Activated T-helper 1 cell treated with Interleukin-2 at 50 U/mL for 16 hours (primary cell): Measurements from ENCODE around the gene SNN.

ENCODE experiments used
- DNase-seq: peaks from one replicate; pipeline ENCODE4 v3.0.0-alpha.2; 2020; ENCODE audit warnings: low read depth

SNN gene

DNA sequence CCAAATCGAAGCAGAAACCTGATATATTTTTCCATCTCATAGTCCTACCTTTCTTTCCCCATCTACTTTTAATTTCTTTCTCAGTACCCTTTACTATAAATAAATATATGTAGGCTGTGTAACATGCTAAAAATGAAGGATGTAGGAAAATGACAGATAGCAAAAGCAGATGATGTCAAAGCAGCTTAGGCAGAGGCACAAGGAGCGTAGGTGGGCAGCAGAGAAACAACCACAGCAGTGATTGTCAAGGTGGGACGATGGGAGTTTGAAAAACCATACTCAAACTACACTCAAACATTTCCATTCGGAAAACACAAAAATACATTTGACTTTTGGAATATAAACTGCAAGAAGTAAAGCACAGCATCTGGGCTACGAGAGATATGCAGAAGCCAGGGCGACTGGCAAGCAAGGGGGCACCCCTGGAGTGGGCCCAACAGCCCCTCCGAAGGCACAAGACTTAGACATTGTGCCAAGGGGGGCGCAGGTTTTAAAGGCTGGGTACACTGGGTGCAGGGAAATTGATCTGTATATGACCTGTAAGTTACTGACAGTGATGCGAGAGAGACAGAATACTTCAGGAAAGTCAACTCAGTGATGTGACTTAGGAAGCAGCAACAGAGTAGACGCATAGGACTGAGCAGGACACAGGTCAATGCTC, 31.1 kb downstream of the SNN start:
- DNase-seq, result no peak

- DNase-seq, result no peak
Measured at GRCh38 chr16:11700264-11701029, 32.2 kb downstream of the SNN start.

- no peak for DNase-seq
Measured at GRCh38 chr16:11705311-11706025, 37.2 kb downstream of the SNN start.

GRCh38 chr16:11706180-11706742, 38.0 kb downstream of the SNN start:
- DNase-seq, result no peak

DNA sequence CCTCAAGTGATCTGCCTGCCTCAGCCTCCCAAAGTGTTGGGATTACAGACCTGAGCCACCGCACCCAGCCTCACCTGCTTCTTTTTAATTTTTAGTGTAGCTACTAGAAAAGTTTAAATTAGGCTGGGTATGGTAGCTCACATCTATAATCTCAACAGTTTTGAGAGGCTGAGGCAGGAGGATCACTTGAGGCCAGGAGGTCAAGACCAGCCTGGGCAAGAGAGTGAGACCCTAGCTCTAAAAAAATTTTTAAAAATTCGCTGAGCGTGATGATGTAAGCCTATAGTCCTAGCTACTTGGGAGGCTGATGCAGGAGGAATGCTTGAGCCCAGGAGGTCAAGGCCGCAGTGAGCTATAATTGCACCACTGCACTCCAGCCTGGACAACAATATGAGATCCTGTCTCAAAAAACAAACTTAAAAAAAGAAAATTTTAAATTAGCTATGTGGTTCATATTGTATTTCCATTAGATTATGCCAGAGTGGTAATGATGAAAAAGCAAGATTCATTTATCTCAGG, 39.5 kb downstream of the SNN start:
- DNase-seq, result no peak

GRCh38 chr16:11708421-11708820, 40.2 kb downstream of the SNN start:
- no peak for DNase-seq

DNA sequence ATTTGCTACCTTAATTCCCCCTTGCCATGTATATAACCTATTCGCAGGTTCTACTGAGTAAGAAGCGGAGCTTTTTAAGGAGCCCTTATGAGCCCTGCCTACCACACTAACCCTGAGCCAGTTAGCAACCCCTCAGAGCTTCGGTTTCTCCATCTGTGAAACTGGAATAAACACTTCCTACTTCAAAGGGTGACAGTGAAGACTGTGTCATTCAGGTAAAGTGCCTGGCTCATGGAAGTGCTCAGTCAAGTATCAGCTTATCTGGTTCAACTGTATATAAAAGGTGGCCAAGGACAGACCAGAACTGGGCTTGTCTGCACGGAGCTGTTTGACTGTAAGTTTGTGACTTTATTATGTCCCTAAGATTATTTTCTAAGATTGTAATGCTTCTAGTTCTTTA, 43.4 kb downstream of the SNN start:
- no peak for DNase-seq

DNA sequence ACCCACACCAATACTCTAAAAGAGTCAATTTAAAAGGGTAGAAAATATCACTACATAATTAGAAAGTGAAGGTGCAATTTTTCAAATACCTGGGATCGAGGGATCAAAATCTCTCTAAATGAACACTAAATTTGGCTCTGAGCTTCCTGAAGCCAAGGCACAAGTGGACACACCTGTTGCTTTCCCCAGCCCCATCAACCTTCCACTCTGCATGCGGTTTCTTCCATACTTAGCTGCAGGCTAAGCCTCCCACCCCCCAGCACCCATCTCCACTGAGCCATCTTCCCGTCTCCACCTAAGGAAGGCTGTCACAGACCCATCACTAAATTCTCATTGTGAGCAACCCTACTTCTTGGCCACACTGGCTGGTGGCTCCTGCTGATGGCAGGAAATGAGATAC, 43.9 kb downstream of the SNN start:
- DNase-seq, result no peak

DNA sequence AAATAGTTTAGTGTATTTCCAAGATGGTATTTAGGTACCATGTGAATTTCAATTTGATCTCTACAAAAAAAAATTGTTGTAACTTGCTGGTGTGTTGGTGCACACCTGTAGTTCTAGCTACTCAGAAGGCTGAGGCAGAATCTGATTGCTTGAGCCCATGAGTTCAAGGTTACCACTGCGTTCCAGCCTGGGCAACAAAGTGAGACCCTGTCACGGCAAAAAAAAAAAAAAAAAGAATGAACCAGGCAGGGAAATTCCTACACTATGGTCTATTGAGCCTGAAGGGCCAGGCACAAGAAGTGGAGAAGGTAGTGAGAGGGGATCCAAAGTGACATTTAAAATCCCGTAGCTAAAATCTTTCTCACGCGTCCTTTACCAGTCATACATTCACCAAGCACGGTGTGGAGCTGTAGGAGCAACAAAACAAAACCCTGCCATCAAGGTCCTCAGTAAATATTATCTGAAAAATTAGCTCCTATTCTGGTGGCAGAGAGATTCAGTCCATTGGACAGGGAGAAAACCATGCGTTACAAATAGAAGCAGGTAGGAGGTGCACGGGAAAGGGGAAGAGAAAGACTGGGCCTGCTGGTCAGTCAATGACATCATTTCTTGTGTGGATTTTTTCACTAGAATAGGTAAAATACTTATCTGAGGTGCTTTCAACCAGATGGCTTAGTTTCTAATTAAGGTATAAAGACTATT, 47.1 kb downstream of the SNN start:
- no peak for DNase-seq

DNA sequence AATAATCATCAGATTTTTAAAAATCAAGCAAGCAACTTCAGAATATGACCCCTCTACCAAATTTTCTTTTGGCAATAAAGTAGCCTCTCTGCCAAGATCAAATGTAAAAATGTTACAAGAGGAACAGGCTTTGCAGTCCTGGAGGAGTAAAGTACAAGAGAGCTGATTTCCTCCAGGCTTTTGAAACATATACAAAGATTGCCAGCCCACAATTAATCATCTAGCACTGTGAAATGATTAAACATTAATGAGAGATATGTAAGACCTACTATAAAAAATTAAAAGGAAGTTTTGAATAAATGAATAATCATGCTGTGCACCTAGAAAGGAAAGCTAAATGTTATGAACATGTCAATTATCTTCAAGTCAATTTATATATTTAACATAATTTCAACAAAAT, 48.1 kb downstream of the SNN start:
- DNase-seq, result no peak

DNA sequence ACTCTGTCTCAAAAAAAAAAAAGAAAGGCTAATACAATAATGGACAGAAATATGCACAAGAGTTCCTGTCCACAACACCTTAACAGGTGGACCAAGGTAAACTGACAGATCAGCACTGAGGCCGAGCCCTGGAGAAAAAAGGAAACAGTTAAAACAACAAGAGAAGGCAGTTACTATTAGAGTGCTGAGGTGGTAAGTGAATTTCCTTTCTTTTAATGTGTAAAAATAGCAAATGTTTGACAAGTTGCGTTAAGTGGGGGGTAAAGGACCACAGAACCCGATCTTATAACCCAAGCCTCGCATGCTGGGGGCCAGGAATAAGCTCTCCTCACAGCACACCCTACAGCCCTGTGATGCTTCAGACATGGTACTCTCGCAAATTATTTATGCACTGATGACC, 49.6 kb downstream of the SNN start:
- DNase-seq, result no peak

- DNase-seq, result no peak
Measured at GRCh38 chr16:11719171-11719570, 50.9 kb downstream of the SNN start.

DNA sequence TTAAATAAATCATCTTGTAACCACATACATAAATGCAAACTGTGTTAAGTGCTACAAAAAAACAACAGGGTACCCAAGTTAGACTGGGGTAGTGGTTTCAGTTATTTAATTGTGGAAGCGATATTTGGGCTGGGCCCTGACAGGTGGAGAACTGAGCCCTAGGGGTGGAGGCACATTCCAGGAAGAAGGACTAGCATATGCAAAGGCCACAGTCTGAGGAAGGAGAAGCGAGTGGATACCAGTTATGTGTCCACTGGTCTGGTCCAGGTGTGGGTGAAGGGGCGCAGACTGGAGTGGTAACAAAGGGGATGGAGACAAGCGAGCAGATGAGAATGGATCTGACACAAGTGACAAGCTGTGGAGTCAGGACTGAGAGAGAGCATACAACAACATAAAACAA, 51.5 kb downstream of the SNN start:
- DNase-seq, result no peak

- DNase-seq, result no peak
Measured at GRCh38 chr16:11721781-11722467, 53.7 kb downstream of the SNN start.

DNA sequence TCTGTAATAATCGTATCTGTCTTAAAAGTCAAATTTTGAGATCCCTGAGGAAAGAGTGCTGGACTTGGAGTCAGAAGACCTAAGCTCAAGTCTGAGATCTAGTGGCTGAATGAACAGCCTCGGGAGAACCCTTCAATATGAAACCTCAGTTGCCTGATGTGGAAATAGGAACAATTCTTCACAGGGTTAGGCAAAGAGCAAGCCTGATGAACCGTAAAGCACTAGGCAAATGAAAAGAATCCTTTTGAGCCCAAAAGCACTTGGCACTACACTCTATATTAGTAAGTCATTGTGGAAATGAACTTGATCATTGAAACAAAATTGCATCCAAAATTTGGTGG, 54.2 kb downstream of the SNN start:
- no peak for DNase-seq

- DNase-seq, result no peak
Measured at GRCh38 chr16:11725457-11725856, 57.2 kb downstream of the SNN start.

GRCh38 chr16:11726008-11726407, 57.8 kb downstream of the SNN start:
- no peak for DNase-seq

DNA sequence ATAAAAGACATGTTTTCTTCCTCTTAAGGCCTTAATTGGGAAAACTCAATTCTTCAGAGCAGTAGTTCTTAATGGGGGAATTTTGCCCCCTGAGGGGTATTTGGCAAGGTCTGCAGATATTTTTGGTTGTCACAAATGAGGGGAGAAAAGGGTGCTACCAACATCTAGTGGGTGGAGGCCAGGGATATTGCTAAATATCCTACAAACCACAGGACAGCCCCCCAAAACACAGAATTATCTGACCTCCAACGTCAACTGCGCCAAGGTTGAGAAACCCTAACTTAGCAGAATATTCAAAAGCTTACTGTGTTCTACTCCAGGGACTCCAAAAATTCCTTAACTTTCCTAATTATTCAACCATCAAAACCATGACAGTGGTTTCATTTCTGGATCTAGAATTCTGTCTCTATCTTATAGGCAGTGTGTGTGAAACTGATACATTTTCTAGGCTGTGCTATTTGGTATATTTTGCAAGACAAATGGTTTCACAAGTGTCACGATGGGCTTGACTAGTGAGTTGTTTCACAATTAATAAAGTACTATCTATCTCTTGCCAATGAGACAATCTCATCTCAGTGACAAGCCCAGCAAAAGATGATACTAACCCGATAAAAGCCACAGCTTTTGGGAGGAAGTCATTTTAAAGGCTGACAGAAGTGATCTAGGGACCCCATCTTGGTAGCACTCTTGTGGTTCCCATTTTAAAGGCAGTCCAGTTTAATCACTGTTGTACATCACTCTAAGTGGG, 59.7 kb downstream of the SNN start:
- DNase-seq, result no peak
